Epithelial cell of esophagus (primary cell): ENCODE measurements around the gene SHANK2.

Source experiments
- DNase-seq: peaks from one replicate; pipeline ENCODE4 v3.0.0; 2010; ENCODE audit warnings: low read depth
- H3K4me3 ChIP-seq: 2 replicates; pipeline ENCODE4 v1.5.1; 2011; ENCODE audit warnings: mild to moderate bottlenecking, low read length, control low read depth
- CTCF ChIP-seq: IDR thresholded peaks from 2 replicates; pipeline ENCODE4 v1.5.1; 2011; ENCODE audit warnings: low read depth, mild to moderate bottlenecking, low read length, control low read depth, inconsistent platforms; ENCODE audit not compliant: insufficient read depth; ENCODE audit errors: missing control alignments

SHANK2 gene

GRCh38 chr11:71282581-71283351, 30.4 kb upstream of the SHANK2 start:
- DNase-seq, result no peak
- H3K4me3 ChIP-seq, result no peak overlapping the region
- TF ChIP-seq CTCF, result no peak

GRCh38 chr11:71281831-71282230, 29.5 kb upstream of the SHANK2 start:
- no peak for DNase-seq
- H3K4me3 ChIP-seq, result no peak overlapping the region
- TF ChIP-seq CTCF, result no peak

GRCh38 chr11:71281204-71281603, 28.8 kb upstream of the SHANK2 start:
- no peak for TF ChIP-seq CTCF
- DNase-seq, result no peak
- H3K4me3 ChIP-seq, result no peak overlapping the region

- TF ChIP-seq CTCF, result no peak
- H3K4me3 ChIP-seq, result no peak overlapping the region
- DNase-seq, result no peak
Observed at GRCh38 chr11:71279916-71280645, 27.7 kb upstream of the SHANK2 start.

GRCh38 chr11:71272161-71272560, 19.8 kb upstream of the SHANK2 start:
- no peak overlapping the region for H3K4me3 ChIP-seq
- DNase-seq, result no peak
- TF ChIP-seq CTCF, result no peak

- DNase-seq, result no peak
- H3K4me3 ChIP-seq, result no peak overlapping the region
- no peak for TF ChIP-seq CTCF
Observed at GRCh38 chr11:71269603-71270511, 17.5 kb upstream of the SHANK2 start.
